Natural killer cell treated with Interleukin-12 subunit alpha and Interleukin-12 subunit beta and Interleukin-15 and Interleukin-18, amount 100 ng/mL, for 72 hours (primary cell): ENCODE data around the gene IMMT. TPM values are rescaled to one million over a fixed set of nuclear protein-coding genes. Genes with fewer than 3 reads are reported as not detected.

Source experiments
- ATAC-seq, 2 donors: fragments of 150-1000 bp; cut with Tn5 transposase in 1 of 2; sonication (Bioruptor Pico), chemical (Tn5 transposase) in 1 of 2; 2 replicates each; pipeline ENCODE4 v1.10.0; 2021
- DNase-seq: peaks from one replicate; pipeline ENCODE4 v3.0.0; 2022; ENCODE audit warnings: low spot score
- H3K27ac Mint-ChIP-seq, 2 donors: 1 replicate in 1 of 2; 2 replicates in 1 of 2; pipeline ENCODE4 v1.8.0; 2022; ENCODE audit warnings: mixed read lengths in 2 of 2, mild to moderate bottlenecking in 1 of 2, moderate library complexity in 1 of 2
- H3K27me3 Mint-ChIP-seq, 2 donors: 1 replicate in 1 of 2; 2 replicates in 1 of 2; pipeline ENCODE4 v1.8.0; 2022; ENCODE audit warnings: mixed read lengths in 2 of 2
- H3K36me3 Mint-ChIP-seq: one replicate; pipeline ENCODE4 v1.8.0; 2022; ENCODE audit warnings: mixed read lengths
- H3K4me1 Mint-ChIP-seq, 2 donors: 1 replicate in 1 of 2; 2 replicates in 1 of 2; pipeline ENCODE4 v1.8.0; 2022; ENCODE audit warnings: low read depth in 2 of 2, mixed read lengths in 2 of 2, mild to moderate bottlenecking in 1 of 2
- H3K4me3 Mint-ChIP-seq: one replicate; pipeline ENCODE4 v1.8.0; 2022; ENCODE audit warnings: mixed read lengths
- H3K9me3 Mint-ChIP-seq: 2 replicates; pipeline ENCODE4 v1.8.0; 2022; ENCODE audit warnings: mixed read lengths
- total RNA-seq, 2 donors: library from RNA; stranded (reverse); gene quantifications; one replicate each; pipeline ENCODE4 v1.2.3, GENCODE V29; 2022

IMMT gene
- total RNA-seq, 2 donors from 2014 or later: 110 to 157 TPM

DNA sequence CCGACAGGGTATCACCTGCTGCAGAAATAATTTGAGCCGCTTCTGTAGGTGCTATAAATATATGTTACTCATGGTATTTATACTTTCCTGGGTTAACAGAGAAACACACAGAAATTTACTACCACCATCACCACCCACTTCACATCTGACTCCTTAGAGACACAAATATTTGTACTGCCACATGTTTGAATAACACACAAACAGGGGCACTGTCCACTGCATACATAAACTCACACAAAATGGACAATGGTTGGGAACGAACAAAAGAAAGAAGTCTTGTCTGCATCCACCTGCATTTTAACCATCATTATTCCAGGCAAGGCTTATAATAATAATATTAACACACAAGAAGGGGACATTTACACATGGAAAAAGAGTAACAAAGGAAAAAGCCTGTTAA, 24.0 kb downstream of the IMMT start:
- peak overlapping the region in 1 of 2 donors; percentile 32 for H3K27ac Mint-ChIP-seq

DNA sequence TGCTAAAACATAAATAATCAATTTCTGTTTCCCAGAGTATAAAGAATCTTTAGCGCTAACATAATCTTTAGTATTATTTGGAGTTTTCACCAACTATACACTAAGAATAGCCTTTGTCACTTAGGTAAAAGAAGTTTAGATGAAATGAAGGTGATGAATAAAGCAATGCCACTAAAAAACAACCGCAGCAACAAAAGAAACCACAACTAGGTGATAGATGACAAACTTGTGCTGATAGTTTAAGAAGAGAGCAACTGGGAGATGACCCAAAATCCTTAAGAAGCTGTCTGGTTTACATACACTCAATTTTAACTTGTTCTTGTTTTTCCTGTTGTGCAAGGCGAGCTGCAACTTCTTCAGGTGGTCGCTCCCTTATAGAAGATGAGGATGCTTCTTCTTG, 24.8 kb downstream of the IMMT start:
- H3K27me3 Mint-ChIP-seq: no peaks in the 10 kb centered on the region
- H3K27ac Mint-ChIP-seq: no peak overlapping the region
- DNase-seq (no peak), ATAC-seq (no peak)
- no peak overlapping the region for H3K4me3 Mint-ChIP-seq
- peaks cover 10 to 11% of the 10 kb centered on the region in 2 donors for H3K4me1 Mint-ChIP-seq
- H3K9me3 Mint-ChIP-seq: no peaks in the 10 kb centered on the region
- peaks cover 38% of the 10 kb centered on the region for H3K36me3 Mint-ChIP-seq

More for the DNA sequence above, 24.0 kb downstream of the IMMT start:
- ATAC-seq (no peak), DNase-seq (no peak)
- no peaks in the 10 kb centered on the region for H3K27me3 Mint-ChIP-seq
- H3K9me3 Mint-ChIP-seq: no peaks in the 10 kb centered on the region
- H3K4me3 Mint-ChIP-seq: no peak overlapping the region
- peaks cover 16 to 18% of the 10 kb centered on the region in 2 donors for H3K4me1 Mint-ChIP-seq
- H3K36me3 Mint-ChIP-seq: peaks cover 46% of the 10 kb centered on the region

DNA sequence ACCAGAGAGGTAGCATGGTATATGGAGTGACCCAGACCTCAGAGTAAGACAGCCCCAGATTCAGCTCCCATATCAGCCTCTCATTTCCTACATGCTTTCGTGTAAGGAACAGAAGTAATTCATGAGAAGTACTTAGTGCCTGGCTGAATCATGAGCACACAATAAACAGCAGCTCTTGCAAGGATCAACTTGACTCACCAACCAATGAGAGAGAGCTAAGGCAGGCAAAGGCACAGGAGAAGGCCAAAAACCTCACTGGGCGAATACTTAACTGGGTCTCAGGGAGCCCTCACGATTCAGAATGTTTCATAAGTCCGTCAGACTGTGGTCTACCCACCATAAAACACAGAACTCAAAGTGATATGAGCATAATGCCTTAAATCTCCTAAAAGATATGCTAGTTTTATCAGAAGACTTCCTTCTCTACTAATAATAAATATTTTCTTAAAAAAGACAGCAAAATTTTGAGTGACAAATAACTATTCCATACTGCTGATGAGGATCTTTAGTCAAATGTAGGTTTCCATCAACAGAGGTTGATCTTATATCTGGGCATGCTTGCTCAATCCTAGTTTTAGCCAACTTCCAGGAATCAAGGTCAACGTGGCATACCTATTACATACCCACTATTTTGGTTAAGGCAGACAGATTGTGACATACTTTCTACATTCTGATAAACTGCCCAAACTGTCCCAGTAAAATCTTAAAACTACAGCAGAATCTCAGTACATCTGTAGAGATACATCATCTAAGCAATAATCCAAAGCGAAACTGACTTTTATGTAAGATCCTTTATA, 34.9 kb downstream of the IMMT start:
- ATAC-seq (no peak), DNase-seq (no peak)
- no peaks in the 10 kb centered on the region for H3K4me1 Mint-ChIP-seq
- H3K27ac Mint-ChIP-seq: no peak overlapping the region
- H3K9me3 Mint-ChIP-seq: no peaks in the 10 kb centered on the region
- H3K4me3 Mint-ChIP-seq: no peak overlapping the region
- H3K27me3 Mint-ChIP-seq: no peaks in the 10 kb centered on the region
- H3K36me3 Mint-ChIP-seq: peaks cover 12% of the 10 kb centered on the region

DNA sequence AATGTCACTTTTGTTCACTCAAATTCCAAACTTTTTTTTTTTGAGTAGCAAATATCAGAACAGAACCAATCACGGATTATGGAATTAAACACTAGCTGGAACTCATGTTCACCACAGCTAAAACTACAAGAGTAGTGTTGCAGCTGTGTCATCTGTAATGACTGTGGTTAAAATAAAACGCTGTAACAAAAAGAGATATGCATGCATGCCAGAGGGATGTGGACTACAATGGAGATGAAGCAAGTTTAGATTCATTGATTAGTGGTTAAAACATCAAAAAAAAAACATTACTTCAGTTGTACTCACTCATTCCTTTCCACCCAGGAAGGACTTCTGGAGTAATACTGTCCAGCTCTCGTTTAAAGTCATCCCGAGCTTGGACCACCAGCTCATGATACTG, 37.0 kb downstream of the IMMT start:
- H3K4me3 Mint-ChIP-seq: no peak overlapping the region
- no peaks in the 10 kb centered on the region for H3K4me1 Mint-ChIP-seq
- H3K27me3 Mint-ChIP-seq: no peaks in the 10 kb centered on the region
- ATAC-seq (no peak), DNase-seq (no peak)
- peaks cover 12% of the 10 kb centered on the region for H3K36me3 Mint-ChIP-seq
- H3K27ac Mint-ChIP-seq: no peak overlapping the region
- no peaks in the 10 kb centered on the region for H3K9me3 Mint-ChIP-seq

DNA sequence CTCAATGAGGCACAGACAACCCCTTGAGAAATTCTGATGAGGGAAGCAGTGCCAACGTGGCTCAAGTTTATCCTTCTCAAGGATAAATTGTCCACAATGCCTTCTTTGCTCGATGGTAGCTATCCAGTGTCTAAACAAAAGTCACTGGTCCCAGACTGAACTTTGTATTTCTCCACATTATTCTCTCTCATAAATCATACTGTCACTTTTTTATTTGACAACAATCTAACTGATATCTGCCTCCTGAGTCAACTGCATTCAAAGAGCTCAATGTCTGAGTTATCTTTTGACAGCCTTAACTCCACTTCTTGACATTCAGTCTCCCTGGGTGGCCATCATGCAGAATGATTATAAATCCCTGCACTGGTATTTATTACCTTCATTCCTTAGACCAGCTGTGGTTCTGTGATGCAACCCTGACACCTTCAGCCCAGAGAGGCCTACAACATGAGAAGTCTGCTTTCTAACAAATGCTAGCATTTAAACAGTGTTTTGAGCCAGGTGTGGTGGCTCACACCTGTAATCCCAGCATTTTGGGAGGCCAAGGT, 38.2 kb downstream of the IMMT start:
- no peaks in the 10 kb centered on the region for H3K4me1 Mint-ChIP-seq
- H3K27me3 Mint-ChIP-seq: no peaks in the 10 kb centered on the region
- H3K36me3 Mint-ChIP-seq: peaks cover 12% of the 10 kb centered on the region
- ATAC-seq (no peak), DNase-seq (no peak)
- H3K4me3 Mint-ChIP-seq: no peak overlapping the region
- H3K27ac Mint-ChIP-seq: no peak overlapping the region
- no peaks in the 10 kb centered on the region for H3K9me3 Mint-ChIP-seq

DNA sequence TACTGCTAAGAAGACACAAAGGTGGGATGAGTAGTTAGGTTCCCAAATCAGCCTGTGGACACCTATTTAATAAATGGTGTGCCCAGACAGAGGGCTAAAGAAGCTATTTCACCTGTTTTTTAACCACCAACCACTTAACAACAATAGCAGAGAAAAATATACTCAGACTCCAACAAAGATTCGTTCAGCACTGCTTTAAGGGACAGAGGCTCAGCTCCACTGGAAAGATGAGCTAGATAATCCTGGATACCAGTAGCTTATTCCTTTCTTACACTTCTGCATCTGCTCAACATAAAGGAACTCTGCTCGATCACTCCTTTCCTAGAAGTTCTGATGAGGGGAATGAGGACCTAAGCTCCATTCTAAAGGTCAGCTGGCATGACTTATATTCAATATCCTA, 44.8 kb downstream of the IMMT start:
- Mint-ChIP-seq H3K4me3 (no peak overlapping the region), H3K9me3 (no peaks in the 10 kb centered on the region), H3K27ac (no peak overlapping the region), H3K36me3 (peaks cover 22% of the 10 kb centered on the region), H3K27me3 (no peaks in the 10 kb centered on the region), H3K4me1 (peaks cover 0 to 11% of the 10 kb centered on the region in 2 donors)
- ATAC-seq: no peak
- DNase-seq: no peak

DNA sequence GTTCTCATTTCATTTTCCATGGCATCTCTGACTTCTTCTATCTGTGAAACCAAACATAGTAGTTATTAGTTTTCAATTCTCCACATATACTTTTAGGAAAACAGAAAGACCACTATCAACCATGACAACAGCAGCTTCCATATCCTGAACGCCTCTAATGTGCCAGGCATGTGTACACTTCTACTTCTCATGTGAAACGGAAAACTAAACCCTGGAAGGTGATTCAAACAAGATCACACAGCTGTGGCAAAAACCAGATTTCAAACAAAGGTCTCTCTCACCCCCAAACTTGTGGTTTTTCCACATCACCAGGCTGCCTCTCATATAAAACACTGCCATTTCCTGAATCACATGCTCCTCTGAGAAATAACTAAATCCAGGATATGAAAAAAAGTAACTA, 47.5 kb downstream of the IMMT start:
- no peaks in the 10 kb centered on the region for H3K9me3 Mint-ChIP-seq
- H3K27me3 Mint-ChIP-seq: no peaks in the 10 kb centered on the region
- H3K4me1 Mint-ChIP-seq: peaks cover 0 to 11% of the 10 kb centered on the region in 2 donors
- peaks cover 27% of the 10 kb centered on the region for H3K36me3 Mint-ChIP-seq
- peak overlapping the region in 1 of 2 donors; percentile 7 for H3K27ac Mint-ChIP-seq
- DNase-seq (no peak), ATAC-seq (no peak)
- no peak overlapping the region for H3K4me3 Mint-ChIP-seq

DNA sequence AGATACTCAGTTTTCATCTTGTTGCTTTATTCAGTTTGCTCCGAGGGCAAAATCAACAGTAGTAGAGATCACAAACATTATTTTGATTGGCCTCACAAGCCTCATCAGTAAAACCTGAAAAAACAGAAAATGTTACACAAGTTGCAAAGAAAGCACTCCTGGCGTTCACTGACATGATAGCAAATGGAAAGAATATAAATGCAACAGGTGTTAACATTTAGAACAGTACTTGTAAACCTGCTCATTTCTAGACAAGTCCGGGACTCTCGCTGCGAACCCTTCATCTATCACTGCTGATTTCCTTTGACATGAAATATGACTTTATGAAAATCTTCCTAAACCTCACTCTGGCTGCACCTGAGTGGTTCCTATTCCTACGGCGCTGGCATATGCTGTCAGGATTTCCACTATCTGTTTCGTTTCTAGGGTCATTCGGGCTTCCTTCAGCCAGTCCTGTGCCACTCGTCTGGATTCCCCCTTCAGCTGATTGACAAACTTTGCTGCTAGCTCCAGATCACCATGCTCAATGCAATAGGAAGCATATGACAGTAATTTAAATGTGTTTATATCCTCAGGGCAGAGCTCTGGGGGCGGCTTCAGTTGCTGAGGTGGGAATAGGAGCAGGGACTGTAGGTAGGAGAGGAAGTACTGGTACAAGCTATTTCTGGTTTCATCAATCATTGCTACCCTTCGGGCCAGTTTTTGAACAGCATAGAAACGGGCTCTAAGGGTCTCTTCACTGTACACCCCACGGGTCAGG, 51.2 kb downstream of the IMMT start:
- peaks cover 19% of the 10 kb centered on the region for H3K36me3 Mint-ChIP-seq
- no peaks in the 10 kb centered on the region for H3K27me3 Mint-ChIP-seq
- peaks cover 0 to 7% of the 10 kb centered on the region in 2 donors for H3K4me1 Mint-ChIP-seq
- peak overlapping the region in 1 of 2 donors; percentile 28 for H3K27ac Mint-ChIP-seq
- DNase-seq (no peak), ATAC-seq (no peak)
- no peak overlapping the region for H3K4me3 Mint-ChIP-seq
- H3K9me3 Mint-ChIP-seq: no peaks in the 10 kb centered on the region

DNA sequence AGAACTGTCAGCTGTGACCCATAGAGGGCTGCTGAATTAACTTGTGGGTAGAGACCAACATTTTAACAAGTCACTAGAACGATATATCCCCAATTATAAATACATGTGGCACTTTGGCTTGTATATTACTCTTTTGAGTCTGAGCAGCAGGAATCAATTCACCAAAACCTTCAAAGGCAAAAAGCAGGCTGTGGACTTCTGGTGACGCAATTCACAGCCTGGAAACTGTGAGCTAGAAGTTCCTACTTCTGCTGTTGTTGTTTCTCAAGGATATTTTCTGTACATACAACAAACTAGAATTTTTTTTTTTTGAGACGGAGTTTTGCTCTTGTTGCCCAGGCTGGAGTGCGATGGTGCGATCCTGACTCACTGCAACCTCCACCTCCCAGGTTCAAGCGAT, 52.0 kb downstream of the IMMT start:
- peaks cover 20% of the 10 kb centered on the region for H3K36me3 Mint-ChIP-seq
- no peaks in the 10 kb centered on the region for H3K27me3 Mint-ChIP-seq
- H3K4me3 Mint-ChIP-seq: no peak overlapping the region
- no peaks in the 10 kb centered on the region for H3K9me3 Mint-ChIP-seq
- no peak for ATAC-seq
- H3K4me1 Mint-ChIP-seq: peaks cover 0 to 3% of the 10 kb centered on the region in 2 donors
- H3K27ac Mint-ChIP-seq: peak overlapping the region in 1 of 2 donors; percentile 28
- no peak for DNase-seq

DNA sequence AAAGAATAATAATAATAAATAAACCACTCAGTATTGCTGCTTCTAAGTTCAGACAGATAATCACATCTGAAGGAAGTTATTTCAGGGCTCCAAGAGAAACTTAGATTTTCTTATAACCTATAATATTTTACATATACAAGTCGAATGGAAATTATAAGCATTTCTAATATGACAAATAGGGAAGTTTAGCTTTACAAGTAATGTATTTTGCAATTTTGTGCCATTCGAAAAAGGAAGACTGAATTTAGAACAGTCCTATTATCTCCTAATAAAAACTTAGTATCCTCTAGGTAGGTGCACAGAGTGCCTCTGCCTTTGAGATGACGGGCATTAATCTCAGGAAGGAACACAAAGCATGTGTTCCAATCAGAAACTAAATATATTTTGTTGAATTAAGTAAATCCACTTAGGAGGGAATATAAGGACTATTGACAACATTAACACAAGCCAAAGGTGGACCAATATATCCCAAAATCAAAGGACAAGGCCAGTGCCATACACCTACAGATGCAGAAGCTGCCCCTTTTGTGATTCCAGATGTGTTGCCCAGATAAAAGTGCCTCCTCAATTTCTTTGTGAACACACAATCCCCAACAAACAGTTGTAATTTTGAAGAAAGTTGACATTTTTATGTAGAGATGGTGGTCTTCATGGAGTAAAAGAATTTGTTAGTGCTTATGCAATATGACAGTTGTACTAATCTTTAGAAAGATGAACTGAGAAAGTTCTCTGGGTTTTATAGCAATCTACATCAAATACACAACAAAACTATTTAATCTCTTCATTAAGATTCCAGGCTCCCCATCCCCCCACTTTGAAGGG, 52.6 kb downstream of the IMMT start:
- Mint-ChIP-seq H3K4me3 (no peak overlapping the region), H3K27me3 (no peaks in the 10 kb centered on the region), H3K9me3 (no peaks in the 10 kb centered on the region), H3K36me3 (peaks cover 20% of the 10 kb centered on the region), H3K4me1 (no peaks in the 10 kb centered on the region), H3K27ac (no peak overlapping the region)
- DNase-seq (no peak), ATAC-seq (no peak)

DNA sequence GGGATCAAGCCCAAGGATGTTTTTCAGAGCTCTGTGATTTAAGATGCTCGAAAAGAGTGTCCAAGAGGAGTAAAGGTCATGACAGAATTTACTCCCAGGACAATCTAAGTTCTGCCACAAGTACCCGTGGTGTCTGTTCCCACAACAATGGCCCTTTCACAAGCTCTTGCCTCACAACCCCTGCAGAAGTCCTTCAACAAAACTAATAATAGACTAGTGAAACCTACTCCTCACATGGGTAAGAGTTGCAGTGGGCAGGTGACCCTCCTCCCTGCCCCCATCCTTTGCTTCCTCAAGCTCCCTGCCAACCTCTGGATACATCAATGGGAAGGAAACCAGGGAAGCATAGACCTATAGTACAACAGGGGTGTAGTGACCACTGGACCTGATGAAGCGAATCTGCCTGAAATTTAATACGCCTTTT, 54.3 kb downstream of the IMMT start:
- Mint-ChIP-seq H3K4me3 (no peak overlapping the region), H3K36me3 (peaks cover 35% of the 10 kb centered on the region), H3K4me1 (no peaks in the 10 kb centered on the region), H3K9me3 (no peaks in the 10 kb centered on the region), H3K27me3 (no peaks in the 10 kb centered on the region), H3K27ac (peak overlapping the region; percentile 6 to 22)
- ATAC-seq (no peak), DNase-seq (no peak)

DNA sequence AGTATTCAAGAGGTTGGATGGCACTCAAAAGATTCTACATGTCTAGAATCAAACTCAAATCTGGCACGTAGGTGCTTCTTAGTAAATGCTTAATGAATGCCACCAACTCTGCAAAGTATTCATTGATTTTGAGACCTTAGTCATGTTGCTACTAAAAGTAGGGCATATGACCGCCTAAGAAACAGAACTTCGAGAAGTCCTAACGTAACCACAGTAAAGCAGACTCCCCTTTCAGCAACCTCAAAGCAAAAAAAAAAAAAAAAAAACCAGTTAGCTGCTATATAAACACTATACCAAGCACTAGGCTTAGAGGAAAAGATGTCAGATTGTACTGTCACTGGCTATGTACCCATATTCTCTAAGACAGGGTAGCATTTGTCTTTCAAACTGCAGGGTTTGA, 55.3 kb downstream of the IMMT start:
- Mint-ChIP-seq H3K9me3 (no peaks in the 10 kb centered on the region), H3K27me3 (no peaks in the 10 kb centered on the region), H3K4me3 (no peak overlapping the region), H3K36me3 (peaks cover 45% of the 10 kb centered on the region), H3K27ac (no peak overlapping the region), H3K4me1 (no peaks in the 10 kb centered on the region)
- ATAC-seq (no peak), DNase-seq (no peak)

DNA sequence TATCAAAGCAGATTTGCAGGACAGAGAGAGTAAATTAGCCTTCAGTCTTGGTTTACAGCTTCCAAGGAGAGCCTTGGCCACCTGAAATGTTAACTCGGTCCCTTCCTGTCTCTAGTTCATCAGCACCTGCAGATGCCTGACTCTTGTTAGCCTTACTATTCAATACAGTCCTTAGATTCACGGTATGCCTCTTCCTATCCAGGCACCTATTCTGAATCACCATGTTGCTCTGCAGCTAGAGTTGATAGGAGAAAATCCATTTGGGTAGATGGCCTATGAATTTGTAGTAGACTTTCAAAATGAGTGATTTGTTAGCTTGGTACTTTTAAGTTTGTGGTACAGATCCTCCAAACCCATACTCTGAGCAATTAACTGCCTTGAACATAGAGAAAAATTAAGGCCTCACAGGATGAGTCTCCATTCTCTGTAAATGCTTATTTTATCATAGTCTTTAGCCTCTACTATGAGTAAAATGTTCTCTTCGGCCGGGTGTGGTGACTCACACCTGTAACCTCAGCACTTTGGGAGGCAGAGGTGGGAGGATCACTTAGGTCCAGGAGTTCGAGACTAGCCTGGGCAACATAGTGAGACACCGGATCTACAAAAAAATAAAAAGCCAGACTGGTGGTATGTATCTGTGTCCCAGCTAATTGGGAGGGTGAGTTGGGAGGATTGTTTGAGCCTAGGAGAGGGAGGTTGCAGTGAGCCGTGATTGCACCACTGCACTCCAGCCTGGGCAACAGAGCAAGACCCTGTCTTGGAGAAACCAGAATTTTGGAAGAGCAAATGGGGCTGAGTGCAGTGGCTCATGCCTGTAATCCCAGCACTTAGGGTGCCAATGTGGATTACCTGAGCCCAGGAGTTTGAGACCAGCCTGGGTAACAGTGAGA, 56.3 kb downstream of the IMMT start:
- Mint-ChIP-seq H3K9me3 (no peaks in the 10 kb centered on the region), H3K27ac (no peak overlapping the region), H3K27me3 (no peaks in the 10 kb centered on the region), H3K4me3 (no peak overlapping the region), H3K4me1 (no peaks in the 10 kb centered on the region), H3K36me3 (peaks cover 50% of the 10 kb centered on the region)
- ATAC-seq: peak in 1 of 2 donors; percentile 36
- DNase-seq: no peak
